Measurements from ENCODE around the gene PITPNM1.
A peak's percentile ranks its signal among the peaks of the same experiment; 100 is the strongest.
"Not testable (repeated sequence)": the region's sequence is repeated elsewhere in the genome, so short reads cannot be mapped to it uniquely, and the experiment has no call there.

PITPNM1 gene

DNA sequence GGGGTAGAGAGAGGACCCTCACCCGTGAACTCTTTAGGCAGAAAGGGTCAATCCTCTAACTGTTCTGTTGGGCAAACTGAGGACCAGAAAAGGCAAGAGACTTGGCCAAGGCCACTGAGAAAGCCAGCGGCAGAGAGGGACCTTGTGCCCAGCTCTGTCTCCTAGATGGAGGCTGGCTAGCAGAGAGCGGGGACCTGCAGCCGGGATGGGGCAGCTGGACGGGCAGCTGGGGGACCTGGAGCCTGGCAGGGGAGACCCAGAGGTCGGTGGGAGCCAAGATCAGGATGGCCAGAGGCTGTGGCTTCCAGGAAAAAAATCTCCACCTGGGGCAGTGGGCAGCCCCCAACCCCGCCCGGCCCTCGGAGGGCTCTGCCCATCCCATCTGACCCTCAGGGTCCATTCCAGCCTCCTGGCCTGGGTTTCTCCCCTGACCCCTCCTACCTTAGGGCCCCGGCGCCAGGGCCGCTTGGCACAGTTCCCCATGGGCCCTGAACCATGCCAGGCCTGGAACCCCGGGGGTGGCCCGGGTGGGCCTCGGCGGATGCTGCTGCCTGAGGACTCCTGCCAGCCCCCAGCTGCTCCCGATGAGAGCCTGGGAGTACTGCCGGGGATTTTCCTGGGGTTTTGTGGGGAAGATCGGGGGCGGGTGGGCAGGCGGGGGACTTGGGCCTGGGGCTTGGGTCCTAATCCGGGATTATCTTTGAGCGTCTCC, 17.8 kb upstream of the PITPNM1 start, which contains the start of gene CABP2:
Gene CABP2 (minus strand): TSS at position 603 of the 712 bp plus-strand sequence. CDS start 120 bp downstream, at position 483.
- DNase-seq: no peak

DNA sequence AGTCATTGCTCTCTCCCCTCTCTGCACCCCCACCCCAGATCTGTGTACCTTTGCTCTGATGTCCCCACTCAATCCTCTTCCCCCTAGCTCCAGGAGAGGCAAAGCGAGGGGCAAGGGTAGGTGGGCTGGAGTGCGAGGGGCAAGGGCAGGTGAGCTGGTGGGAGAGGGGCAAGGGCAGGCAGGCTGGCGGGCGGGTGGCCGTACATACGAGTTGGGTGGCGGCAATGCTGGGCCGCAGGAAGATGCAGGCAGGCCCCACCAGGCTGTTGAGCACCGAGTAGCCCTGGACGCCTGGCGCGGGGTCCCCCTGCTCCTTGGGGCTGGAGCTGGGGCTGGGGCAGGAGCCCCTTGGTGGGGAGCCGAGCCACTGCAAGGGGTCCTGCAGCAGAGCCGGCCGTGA, 17.2 kb upstream of the PITPNM1 start:
- no peak for DNase-seq

DNA sequence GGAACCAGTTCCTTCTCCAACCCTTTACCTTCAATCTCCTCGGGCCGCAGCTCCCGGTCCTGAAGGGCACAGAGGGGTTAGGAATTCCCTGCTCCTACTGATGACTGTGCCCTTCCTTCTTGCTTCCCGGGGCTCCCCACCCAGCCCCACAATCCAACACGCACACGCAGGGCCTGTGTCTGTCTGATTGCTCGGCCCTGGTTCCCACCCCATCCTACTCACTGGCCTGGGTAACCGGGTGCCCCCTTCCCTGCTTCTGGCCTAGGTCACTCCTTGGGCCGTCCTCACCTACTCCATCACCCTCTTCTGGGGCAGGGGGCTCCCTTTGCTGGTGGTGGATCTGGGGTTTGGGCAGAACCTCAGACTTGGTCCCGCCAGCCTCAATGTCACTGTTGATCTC, 16.8 kb upstream of the PITPNM1 start:
- DNase-seq: no peak

DNA sequence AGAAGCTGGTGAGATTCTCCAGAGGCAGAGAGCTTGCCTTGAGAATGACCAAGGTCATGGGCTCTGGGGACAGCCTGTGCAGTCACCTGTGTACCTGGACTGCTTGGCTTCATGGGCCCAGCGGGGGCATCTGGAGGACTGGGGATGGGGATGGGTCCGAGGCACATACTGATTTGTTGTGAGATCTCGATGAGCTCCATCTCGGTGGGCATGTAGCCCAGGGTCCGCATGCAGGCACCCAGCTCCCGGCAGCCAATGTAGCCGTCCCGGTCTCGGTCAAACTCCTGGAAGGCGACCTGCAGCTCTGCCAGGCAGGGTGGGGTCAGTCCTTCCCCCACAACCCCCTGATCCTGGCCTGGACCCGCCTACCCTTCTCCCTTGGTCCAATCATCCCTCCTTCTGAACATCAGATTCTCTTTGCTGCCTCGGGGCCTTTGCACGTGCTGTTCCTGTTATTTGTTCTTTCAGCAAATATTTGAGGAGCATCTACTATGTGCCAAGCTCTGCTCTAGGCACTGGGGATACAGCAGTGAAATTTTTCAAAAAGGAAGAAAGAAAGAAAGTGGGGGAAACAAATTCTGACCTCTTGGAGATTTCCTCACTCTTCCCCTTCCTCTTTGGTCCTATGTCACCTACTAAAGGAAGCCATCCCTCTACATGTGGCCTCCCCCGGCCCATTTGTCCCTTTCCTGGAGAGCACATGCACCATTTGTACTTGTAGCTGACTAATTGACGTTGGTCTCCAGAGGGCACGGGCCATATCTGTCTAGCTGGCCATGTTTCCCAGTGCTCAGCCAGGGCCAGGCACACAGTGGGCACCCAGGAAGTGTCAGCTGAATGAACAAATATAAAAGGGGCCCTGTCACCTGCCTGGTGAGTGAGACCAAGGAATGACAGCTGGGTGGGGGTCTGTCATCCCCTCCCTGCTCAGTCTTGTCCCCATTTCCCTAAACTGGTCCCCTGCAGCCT, 16.0 kb upstream of the PITPNM1 start:
- no peak for DNase-seq

DNA sequence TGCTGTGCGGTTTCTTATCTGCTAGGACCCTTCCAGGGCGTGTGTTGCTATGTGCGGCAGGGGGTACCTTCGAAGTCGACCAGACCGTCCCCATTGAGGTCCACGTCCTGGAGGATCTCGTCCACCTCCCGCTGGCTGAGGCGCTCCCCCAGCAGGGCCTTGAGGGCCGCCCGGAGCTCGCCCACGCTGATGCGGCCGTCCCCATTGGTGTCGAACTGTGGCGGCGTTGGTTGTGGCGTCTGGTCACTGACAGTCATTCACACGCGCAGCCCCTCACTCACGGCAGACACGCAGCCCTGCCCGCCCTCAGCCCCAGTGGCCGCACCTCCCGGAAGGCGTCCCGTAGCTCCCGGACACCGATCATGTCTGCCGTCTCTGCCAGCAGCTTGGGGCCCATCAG, 14.6 kb upstream of the PITPNM1 start:
- DNase-seq: no peak

DNA sequence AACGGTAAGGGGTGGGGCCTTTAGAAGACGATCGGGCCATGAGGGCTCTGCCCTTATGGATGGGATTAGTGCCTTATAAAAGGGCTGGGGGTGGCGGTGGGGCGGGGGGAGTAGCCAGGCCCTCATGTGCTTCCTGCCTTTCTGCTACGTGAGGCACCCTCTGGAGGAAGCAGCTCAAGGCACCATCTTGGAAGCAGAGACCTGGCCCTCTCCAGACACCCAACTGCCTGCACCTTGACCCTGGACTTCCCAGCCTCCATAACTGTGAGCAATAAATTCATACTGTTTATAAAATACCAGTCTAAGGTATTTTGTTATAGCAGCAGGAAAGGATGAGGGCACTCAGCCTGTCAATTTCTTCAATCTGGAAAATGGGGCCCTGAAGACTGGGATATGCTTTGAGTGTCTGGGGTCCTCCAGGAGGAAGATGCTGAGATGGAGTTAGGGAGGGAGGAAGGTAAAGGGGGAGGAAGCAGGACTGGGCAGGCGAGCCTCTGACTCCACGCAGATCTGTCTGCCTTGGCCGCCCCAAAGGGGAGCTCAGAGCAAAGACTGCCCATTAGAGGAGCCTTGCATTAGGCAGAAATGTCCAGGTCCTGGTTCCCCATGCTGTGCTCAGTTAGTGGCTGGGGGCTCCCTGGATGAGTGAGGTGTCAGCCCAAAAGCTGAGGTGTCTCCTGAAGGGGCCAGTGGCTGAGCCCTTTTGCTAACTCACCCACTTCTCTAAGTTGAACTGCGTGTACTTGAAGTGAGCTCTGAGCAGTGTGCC, 12.8 kb upstream of the PITPNM1 start:
- DNase-seq: peak; percentile 74

DNA sequence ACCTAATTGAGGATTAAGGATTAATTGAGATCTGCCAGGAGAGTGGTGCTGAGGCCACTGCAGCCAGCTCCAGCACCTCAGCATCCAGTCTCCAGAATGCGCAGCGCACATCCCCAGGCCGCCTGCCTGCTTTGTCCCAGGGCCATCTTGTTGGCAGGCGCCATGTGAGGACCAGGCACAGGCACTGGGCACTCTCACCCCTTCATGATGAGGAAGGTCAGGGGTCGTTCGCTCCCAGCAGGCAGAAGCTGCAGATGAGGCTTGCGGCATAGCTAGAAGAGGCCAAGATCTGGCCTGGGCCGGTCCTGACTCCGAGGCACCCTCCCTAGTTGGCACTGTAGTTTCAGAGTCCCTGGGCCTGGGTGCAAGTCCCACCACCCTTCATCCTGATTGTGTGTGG, 11.6 kb upstream of the PITPNM1 start:
- peak; percentile 75 for DNase-seq

DNA sequence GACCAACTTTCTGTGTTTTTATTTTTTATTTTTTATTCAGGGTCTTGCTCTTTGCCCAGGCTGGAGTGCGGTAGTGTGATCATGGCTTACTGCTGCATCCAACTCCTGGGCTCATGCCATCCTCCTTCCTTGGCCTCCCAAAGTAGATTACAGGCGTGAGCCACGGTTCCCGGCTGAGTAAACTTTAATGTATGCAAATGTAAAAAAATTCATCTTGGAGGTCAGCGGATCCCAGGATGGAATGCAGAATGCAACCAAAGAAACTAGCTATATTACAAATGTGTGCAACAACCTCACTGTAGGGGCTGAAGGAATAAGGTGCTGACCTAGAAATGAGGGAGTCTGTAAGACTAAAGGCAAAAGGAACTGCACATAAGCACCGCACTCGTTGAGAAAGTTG, 9.0 kb upstream of the PITPNM1 start:
- DNase-seq: no peak

DNA sequence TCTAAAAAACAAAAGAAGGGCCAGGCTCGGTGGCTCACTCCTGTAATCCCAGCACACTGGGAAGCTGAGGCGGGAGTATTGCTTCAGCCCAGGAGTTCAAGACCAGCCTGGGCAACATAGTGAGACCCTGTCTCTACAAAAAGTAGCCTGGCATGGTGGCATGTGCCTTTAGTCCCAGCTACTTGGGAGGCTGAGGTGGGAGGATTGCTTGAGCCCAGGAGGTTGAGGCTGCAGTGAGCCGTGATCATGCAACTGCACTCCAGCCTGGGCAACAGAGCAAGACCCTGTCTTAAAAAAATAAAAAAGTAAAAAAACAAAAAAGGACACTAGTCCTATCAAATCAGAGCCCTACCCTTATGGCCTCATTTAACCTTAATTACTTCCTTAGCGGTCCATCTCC, 6.4 kb upstream of the PITPNM1 start:
- not testable (repeated sequence) for DNase-seq

DNA sequence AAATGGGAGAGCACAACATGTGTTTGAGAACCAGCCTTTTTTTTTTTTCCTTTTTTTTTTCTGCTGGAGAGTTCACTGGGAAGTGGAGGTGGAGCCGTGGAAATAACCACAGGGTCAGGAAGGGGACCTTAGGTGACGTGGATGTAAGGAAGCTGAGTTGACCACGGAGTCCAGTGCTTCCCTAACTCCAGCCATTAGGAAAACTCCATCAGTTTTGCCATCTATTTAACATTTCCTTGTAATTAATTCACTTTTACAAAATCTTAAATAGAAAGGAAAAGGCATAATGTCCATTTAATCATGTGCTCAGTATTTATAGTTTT, 4.8 kb upstream of the PITPNM1 start:
- DNase-seq: no peak

DNA sequence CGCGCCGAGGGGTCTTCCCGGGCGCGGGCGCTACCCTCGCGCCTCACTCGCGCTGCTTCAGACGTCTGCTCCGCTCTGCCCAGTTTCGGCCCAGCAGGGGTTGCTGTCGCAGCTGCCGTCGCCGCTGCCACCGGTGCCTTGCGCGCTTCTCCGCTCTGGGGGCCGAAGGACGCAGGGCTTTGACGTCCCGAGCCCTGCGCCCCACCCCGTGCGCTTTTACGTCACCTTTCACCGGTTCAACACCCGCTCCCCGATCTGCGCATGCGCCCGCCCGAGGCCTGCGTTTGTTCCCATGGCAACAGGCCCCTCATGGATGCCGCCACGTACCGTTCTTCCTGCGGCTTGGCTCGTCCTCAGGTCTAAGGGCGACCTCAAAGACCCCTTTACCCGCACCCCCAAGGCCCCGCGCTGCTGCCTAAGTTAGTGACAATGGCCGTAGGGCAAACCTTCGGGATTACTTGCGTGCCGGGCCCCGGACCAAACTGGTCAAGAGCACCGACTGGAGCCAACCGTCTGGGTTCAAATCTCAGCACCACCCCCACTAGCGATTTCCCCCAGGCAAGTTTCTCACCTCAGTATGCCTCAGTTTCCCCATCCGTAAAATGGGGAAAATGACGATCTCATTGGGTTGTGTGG, 3.4 kb upstream of the PITPNM1 start:
- peak; percentile 98 for DNase-seq

DNA sequence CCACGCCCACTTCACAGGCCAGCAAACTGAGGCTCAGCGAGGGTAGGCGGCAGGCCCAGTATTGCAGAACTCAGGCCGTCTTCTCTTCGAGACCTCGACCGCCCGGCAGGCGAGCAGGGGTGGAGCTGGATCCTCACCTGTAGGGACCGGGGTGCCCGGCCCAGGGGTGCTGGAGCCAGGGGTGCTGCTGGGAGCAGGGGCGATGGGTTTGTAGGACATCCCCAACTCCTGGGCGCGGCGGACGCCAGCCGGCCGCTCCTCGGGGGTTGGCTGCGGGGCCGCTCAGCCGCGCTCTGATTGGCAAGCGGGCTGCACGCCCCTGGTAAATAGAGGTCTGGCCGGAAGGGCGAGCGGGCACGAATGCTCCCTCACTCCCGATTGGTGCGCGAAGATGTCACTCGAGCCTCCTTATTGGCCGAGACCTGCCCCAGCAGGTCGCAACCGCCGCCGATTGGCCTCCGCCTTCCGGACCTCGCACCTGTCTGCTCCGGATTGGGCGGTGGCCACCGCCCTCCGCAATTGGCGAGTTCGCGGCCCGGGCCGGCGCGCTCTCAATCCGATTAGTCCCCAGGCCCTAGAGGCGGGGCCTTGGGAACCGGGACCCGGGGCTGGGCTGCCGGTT, 2.8 kb upstream of the PITPNM1 start, which contains the start of gene CDK2AP2:
Gene CDK2AP2 (minus strand): TSS at position 299 of the 622 bp plus-strand sequence. CDS start 80 bp downstream, at position 219.
- peak; percentile 99 for DNase-seq

DNA sequence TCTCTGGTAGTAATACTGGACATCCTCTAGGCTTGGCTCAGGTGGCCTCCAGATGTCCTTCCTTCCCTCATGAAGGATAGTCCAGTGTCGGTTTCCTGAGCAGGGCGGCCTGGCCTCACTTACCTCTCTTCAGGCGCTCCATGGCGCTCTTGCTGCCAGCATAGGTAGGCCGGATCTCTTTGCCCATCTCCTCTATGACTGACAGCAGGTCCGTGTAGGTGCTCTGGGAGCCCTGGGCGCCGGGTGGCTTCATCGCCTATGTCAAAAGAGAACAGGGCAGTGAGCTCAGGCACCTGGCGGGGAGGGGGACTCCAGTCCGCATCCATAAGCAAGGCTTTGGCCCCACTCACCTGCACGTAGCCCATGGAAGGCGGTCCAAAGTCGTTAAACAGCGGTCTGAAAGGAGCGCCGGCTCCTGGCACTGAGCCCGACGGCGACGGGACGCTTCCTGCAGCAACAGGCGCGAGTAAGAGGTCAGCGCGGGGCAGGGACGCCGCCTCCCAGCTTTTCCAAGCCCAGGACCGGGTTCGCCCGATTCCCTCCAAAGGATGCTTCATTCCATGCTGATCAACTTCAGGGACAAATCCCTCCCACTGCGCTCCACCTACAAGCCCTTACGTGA, 2.2 kb upstream of the PITPNM1 start:
- no peak for DNase-seq

DNA sequence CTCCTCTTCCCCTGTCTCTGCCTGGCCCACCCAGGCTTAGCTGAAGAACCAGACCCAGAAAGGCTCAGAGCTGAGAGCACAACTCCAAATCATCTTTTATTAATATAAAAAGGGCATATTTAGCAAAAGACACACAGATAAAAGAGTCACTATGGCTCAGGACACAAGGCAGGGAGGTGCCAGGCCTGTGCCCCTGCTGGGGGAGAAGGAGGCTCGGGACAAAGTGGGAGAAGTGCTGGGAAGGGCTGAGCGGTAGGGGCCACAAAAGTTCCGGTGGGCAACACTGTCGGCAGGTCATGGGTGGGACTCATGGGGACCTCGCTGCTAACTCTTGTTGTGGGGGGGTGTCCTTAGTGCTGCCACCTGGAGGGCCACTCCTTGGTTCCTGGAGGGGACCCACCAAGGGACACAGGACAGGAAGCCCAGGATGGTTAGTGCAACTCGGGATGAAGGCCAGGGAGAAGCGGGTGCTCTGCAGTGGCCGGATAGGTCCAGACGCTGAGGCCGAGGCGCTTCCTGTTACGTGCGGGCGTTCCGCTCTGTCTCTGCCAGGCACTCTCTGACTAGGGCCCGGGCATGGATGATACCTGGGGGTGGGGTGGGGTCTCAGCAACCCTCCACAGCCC, 1.4 kb upstream of the PITPNM1 start:
- no peak for DNase-seq

DNA sequence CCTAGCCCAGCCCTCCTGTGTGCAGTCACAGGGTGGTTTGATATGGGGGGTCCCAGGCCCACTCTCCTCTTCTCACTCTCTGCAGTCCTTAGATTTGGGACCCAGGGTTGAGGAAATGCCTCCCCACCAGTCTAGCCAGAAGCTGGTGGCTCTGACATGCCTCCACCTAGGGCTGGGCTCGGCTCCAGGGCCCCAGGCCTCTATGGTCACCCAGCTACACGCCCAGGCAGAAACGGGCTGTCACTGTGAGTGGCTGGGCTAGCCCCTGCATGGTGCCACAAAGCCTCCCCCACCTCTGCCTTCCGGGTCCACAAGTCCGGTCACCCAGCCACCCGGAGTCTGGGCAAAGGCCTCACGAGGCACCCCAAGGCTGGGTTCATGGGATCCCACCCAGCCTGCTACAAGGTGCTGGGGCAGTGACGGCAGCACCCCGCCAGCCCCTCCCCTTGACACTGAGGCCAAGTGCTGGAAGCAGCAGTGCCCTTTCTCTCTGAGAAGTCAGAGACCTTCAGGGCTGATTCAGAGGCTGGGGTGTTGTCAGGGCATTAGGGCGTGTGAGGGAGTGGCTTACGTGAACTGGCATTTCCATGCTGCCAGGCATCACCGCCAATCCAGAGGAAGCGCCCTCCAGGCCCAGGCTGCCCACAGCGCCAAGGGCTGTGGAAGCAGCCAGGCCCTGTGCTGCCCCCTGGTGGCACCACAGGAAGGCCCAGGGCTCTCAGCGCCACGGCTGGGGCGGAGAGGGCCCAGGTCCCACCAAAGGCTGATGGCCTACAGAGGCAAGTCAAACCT, 638 bp upstream of the PITPNM1 start:
- peak; percentile 86 for DNase-seq

DNA sequence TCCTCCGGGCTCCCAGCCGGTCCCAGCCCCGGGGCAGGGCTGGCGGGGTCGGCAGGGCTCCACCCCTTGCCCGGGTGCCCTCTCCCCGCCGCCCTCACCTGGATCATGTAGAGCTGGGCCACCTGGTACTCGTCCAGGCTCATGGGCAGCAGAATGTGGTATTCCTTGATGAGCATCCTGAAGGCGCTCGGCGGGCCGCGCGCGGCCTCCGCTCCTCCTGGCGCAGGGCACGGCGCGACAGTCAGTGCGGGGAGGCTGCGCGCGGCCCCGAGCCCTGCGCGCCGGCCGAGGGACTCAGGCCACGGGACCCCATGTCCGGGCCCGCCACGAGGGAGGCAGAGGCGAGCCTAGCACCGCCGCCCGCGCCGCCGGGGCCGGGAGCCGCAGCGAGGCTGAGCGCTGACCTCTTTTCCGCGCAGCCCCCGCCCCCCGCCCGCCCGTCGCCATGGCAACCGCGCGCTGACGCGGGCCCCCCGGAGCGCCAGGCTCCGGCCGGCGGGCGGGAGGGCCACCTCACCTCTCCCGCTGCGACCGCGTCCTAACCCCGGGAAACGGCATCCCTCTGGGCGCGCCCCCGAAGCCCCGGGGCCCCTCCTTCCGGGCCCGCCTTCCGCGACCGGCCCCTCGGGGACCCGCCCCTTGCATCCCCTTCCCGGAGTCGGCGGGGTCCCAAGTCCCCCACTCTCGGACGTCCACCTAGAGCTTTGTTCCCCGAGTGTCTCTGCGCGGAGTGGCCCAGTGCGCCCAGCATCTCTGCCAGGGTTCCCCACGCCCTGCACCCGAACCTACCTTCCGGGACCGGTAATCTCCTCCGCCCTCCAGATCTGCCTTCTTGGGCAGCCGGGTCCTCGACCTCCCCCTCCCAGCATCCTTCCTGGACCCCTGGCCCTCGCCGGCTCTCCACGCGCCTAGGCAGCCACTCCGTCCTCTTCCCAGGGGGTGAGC, 886 bp downstream of the PITPNM1 start:
- DNase-seq: peak; percentile 35

DNA sequence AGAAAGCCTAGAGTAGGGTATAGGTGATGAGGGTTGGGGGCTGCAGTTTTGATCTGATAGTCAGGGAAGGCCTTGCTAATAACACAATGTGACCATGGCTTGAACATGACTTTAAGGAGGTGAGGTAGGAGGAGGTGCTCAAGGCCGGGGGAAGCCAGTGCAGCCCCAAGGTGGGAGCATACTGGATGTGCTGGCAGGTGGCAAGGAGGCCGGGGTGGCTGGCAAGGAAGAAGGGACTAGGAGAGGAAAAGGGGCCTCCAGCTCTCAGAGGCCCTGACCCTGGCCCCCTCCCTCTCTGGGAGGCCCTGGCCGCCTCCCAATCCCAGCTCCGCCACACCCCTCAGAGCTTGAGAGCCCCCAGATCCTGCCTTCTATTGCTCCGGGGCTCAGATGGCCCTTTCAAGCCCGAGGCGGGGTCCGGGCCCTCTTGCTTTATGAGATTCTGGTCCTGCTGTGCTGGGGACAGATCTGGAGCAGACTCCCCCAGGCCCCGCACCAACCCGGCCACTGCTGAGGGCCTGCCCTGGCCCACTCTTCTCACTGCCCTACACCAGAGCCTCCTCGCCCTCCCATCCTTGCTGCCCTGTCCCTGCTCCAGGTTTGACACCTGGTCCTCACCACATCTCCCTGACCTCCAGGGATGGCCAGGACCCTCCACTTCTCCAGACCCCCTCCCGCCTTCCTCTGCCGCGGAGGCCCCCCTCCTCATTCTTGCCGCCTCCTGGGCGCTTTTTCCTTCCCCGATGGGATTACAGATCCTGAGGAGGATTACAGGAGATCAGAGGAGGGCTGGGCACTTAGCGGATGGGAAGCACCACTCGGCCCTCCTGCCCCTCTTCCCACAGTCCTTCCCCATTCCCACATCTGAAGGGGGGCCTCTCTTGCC, 1.8 kb downstream of the PITPNM1 start:
- DNase-seq: peak; percentile 89

DNA sequence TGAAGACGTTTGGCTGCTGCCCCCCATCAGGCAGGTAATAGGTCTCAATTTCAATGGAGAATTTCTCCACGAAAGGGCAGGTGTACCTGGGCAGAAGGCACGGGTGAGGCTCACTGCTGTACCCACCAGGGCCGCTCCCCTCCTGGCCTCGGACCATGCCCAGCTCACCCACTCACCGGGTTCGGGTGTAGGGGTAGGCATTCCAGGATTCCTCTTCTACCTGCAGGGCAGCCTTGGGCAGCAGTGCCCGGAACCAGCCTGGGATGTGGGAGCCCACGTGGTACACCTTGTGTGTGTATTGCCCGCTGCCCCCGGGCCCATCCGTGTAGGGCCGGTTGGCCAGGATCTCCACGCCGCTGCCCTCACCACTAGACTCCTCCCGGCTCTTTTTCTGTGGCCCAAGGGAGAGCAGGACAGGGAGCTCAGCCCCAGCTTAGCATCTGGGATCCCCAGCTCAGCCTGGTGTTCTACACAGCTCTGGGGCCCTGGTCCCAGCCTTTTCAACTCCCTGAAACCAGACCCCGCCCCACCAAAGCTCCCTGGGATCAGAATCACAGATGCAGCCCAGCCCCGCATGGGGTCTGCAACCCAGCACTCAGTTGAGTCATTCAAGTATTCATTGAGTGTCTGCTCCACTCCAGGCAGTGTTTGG, 2.7 kb downstream of the PITPNM1 start:
- DNase-seq: no peak

Measured in NCI-H82 (cell line).